HL-60/S4 (cell line): Measurements from ENCODE around the gene GRIN2A.

Source experiments
- in situ Hi-C: fragments of 300-500 bp; cut with MboI; formaldehyde crosslinking; loops from 2 replicates; pipeline ENCODE4 v1.14.3; 2022; ENCODE audit warnings: low sequenced_read_pairs

GRIN2A gene

DNA sequence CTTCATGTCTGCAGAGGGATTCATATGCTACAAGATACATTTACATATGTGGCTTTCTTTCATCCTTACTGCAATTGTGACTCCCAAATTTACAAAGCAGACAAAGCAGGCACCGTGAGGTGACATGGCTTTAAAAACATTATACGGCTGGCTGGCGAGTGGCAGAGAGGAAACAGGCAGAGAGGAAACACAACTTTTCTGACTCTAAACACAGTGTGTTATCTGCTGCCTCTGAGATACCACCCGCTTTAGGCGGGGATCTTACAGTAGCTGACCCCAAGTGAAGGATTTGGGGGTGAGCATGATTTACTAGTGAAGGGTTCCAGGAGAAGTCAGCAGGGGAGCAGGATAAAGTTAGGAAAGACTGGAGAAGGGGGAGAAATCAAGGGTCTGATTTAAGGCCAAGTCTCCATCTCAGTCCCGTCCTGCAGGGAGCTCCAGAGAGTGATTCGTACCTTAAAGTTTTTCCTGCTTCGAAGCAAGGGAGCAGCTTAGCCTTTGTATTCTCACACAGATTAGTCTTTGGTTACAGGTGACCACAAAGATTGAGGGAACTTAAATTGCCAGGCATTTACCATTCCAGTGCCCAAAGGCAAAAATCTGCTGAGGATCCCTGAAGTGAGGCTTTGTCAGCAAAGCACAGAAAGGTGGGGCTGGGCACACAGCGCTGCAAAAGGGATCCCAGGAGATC is 355.0 kb downstream of the GRIN2A start:
- in situ Hi-C loops: no loop called here

DNA sequence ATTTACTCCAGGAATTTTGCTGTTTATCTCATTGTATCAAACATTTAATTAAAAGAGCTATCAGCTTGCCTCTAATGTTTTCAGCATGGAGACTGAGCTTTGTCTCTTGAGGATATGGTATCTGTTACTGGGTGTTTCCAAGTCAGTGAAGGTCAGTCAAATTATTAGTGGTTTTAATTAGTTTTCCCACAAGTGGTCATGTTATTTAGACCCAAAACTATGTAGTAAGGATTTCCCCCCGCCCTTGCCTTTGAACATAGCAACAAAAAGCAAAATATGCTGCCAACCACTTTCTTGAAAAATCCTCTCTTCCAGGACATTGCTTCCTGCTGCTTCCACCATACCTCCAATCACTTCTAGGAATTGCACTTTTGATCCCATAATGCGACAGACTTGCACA is 355.6 kb downstream of the GRIN2A start:
- in situ Hi-C loops: no loop called here

DNA sequence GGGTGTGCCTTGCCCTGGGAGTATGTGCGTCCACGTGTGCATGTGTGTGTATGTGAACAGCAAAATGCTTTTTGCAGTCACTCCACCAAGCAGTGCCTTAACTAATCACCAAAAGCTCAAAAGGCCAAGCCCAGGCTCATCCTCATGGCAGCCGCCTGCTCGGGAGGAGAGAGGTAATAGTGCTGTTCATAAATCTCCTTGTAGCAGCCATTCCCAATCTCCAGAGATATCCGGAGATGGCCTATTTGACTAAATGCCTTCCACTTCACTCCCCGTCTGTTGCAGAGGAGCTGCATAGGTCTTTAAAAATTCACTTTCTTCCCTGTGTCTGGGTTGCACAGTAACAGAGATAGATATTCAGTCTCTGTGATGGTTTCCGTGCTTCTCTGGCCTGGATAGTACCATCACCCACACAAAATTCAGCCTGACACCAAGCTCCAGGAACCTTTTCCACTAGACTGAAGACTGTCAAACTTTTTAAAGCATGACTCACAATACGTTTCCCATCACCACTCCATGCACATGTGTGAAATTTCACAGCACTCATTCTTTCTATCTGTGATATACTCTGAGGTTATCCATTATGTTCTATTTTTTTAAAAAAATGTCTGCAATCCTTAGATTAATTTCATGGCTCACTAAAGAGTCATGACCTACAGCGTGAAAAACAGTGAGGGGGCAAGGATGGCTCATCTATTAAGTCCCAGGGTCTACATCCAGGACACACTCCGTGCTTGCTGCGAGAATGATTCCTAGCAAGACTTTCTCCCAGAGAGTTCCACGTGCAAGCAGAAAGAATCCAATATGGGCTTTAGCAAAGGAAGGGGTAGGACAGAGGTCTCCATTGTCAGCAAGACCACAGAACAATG is 357.8 kb downstream of the GRIN2A start:
- in situ Hi-C loops: no loop called here

DNA sequence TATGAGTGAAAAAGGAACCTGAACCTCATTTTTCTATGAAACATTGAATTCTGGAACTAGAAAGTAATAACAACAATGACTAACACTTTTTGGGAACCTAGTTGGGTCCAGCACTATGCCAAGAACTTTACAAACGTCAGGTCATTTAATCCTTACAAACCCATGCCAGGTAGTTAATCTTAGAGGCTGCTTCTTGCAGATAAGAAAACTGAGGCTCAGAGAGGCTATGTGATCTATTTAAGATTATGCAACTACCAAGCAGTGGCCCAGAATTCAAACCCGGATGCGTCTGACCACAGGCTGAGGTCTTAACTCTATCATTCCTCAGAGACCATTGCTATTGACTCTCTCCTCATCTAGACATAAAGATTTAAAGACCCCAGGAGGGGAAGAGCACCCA is 358.7 kb downstream of the GRIN2A start:
- in situ Hi-C loops: no loop called here

DNA sequence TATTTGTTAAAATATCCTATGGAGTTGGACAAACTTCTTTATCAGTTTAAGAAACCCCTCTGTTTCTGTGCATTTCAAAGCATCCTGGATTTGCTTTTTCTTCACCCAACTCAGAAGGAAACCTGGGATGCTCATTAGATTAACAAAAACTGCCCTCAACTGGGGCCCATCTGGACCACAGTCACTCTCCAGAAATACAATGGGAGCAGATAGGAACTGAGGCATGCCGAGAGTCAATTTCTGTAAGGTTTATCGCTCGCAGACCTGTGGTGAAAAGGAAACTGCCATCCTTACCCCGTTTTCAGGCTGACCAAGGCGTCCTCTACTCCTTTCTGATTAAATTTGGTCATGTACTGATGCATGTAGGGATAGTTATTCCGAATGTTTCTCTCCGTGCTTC is 360.3 kb downstream of the GRIN2A start:
- in situ Hi-C loops: no loop called here

DNA sequence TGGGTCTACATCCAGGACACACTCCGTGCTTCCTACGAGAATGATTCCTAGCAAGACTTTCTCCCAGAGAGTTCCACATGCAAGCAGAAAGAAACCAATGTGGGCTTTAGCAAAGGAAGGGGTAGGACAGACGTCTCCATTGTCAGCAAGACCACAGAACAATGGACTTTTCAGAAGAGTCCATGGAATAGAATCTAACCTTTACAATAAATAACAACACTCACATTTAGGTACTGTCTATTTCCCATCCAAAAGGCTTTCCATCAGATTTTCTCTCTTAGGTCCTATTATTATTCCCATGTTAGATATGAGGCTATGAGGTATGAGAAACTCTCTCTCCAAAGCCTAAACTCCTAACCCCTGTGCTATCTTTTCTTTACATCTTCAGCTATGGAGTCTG is 360.9 kb downstream of the GRIN2A start:
- in situ Hi-C loops: no loop called here

DNA sequence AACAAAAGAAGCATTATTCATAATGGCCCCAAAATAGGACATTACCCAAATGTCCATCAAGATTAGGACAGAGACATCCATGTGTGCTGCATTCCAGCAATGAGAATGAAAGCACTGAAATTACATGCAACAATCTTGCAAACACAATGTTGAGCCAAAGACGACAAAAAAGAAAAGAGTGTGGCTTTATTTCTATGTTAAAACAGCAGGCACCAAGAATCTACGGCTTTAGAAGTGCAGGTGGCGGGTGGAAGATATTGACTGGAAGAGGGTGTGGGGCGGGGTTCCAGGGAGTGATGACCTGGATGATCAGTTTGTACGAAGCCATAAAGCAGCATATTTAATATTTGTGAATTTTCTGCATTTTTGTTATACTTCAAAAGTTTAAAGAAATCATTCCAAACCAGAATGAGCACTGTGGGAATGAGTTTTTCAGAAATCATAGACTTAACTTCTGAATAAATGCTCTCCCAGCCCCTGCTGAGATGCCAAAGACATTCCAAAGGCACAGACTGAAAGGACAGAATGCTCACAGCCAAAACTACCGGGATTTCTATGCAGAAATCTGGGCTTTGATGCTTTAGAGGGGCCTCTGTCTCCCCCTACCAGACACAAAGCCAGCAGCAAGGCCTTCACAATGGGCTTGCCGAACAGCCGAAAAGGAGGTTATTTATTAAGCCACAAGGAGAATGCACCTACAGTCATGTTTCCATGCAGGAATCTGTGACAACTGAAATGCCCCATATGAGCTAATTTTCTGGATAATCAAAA is 361.6 kb downstream of the GRIN2A start:
- in situ Hi-C loops: no loop called here

DNA sequence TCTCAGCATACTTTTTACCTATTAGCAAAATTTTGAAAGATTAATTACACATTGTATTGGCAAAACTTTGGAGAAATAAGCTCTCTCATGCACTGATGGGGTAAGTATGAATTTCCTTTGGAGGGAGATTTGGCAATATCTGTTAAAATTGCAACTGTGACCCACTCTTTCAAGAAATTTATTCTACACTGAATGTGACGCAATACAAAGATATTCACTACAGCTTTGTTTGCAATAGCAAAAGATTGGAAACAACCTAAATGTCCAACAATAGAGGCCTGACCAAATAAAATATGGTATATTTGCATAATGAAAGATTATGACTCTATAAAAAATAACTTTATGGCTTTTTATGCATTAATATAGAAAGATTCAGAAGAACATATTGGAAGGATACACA is 363.5 kb downstream of the GRIN2A start:
- in situ Hi-C loops: no loop called here

DNA sequence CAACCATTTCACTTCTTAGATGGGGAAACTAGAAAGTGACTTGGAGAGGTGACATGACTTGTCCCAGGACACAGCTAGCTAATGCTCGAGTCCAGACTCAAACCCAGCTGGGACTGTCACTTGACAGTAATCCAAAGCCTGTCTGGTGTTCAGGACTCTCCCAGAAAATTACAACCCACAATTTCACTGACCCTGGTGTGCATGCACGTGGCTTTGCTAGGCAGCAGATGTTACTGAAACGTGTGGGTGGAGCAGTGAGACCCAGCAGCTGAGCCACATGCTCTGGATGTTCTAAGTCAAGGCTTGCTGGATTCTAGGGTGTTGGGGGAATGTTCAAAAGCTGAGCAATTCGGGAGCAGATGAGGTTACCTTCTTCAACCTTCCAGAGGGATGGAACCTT is 364.6 kb downstream of the GRIN2A start:
- in situ Hi-C loops: no loop called here

DNA sequence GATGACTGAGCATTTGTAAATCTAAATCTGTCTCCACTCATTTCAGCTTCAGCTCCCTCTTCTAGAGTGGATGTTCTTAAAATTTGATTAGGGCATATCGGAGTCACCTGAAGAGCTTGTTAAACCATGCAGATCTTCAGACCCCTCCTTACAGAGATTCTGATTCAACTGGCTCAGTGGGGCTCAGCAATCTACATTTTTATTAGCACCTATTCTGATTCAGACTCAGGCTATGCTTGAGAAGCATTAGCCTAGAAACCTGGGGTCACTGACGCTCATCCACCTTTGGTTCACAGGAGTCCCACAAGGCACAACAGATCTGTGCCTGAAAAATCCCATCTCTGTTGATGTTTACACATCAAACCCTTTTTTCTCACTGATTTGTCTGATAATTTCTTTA is 365.6 kb downstream of the GRIN2A start:
- in situ Hi-C loops: no loop called here

DNA sequence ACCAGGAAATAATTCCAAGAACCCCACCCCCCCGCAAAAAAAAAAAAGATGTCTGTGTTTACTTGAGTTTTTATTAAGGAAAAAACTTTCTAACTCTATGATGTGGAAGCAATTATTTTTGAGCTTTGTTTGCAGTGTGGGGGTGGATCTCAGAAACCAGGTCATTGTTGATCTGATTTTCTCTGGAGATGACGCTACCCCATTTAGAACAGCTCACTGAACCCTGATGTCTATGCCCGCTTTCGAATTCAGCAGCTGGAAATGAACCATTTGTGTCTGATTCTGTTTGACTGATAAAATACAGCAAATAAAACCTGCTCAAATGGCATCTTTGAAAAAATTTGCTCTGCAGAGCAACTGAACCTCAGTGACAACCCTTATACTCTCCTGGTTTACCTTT is 368.6 kb downstream of the GRIN2A start:
- in situ Hi-C loops: no loop called here

DNA sequence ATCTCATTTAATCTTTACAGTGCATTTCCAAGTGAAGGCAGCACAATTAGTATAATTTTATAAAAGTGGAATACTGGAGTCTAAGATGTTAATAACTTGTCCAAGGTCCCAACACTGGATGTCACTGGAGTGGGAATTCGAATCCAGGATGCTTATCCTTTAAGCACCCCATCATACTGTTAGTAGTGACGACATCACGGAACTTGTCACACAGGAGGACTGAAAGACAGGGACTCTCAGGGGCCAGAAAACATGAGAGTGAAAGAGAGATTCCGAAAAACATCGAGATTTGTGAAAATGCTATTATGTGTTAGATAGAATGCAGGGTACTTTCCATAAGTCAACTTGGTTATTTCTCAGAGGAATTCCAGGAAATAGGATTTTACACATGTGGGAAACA is 374.0 kb downstream of the GRIN2A start:
- in situ Hi-C loops: no loop called here

DNA sequence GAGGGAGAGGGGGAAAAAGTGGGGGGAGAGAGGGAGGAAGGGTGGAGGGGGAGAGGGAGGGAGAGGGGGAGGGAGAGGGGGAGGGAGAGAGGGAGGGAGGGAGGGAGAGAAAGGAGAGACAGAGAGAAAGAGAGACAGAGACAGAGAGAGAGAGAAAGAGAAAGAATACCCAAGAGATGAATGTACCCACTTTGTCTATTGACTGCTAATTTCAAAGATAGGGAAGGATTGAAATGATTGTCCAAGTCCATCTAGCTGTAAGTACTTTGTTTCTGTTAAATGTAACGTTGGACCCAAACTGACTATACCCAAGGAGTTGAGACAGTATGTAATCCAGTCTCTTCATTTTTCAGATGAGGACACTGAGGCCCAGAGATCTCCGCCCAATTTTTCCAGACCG is 374.9 kb downstream of the GRIN2A start:
- in situ Hi-C loops: no loop called here

DNA sequence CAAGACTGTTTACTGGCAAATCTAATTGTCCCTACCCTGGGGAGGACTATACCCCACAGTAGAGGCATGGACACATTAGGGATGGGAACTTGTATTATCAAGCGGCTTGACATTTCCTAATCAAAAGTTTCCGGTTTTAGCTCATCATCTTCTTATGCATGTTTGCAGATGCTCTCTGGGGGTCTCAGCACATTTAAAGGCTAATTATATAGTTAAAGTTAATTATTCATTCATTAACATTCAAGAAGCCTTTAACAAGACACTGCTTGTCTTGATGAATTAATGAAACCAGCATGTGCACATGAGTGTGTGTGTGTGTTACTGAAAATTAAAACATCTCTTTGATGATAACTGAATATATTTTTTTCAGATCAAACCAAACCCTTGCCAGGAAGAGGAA is 377.1 kb downstream of the GRIN2A start:
- in situ Hi-C loops: no loop called here

DNA sequence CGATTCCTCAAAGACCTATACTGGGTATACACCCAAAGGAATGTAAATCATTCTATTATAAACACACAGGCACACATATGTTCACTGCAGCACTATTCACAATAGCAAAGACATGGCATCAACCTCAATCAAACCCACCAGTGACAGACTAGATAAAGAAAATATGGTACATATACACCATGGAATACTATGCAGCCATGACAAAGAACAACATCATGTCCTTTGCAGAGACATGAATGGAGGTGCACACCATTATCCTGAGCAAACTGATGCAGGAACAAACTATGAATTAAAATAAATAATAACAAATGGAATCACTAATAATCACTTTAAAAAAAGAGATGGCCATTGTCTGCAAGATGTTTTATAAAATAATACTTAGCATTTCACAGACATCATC is 380.1 kb downstream of the GRIN2A start:
- in situ Hi-C loops: no loop called here

DNA sequence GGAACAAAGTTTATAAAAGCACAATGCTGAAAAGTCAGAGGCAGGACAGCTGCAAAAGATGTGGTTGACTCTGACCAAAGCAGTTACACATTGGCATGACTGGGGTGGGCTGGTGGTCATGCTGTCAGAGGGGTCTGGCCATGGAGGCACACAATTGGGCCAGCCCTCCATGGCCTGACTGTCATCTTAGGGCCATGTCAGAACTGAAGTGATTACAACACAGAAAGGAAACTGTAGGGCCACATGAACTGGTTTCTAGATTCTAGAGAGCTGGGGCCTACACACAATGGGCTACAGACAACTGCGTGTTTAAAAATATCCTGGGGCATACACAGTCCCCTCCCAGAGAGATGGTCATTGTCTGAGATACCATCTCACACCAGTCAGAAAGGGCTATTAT is 380.6 kb downstream of the GRIN2A start:
- in situ Hi-C loops: no loop called here

DNA sequence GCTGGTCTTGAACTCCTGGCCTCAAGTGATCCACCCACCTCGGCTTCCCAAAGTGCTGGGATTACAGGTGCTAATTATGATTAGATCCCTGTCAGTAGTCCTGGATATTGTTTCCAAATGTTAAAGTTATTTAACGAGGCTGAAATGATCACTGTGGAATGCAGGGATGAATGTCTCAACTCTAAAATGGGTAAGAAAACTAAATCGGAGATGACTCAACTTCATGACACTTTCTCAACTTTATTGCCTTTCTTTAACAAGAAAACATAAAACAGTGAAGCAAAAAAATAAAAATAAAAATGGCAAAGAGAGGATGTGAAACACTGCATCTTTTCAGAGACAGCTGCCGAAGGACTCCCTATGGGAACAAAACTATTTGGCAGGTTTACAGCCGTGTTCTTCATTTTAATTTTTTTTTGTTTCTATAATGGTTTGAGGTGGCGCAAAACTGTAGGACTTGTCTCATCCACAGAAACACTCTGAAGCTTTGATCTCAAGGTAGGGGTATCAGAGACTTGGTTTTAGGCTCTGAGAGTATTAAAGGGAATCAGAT is 382.0 kb downstream of the GRIN2A start:
- in situ Hi-C loops: no loop called here

DNA sequence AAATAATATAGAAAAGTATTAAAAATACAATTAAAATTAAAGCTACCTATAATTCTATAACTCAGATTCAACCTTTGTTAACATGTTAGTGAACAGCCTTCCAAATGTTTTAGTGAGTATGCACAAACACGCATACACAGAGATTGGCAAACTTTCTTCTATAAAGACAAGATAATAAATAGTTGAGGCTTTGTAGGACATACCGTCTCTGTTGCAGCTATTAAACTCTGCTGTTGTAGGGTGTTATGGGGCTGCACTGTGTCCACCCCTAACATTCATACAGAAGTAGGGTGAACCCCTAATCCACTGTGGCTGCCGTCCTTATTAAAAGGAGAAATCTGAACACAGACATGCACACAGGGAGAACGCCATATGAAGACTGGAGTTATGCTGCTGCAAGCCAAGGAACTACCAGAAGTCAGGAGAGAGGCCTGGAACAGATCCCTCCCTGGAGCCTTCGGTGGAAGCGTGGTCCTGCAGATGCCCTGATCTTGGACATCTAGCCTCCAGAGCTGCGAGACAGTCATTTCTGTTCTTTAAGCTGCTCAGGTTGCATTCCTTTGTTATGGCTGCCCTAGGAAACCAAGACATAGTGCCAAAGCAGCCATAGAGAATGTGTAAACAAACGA is 383.2 kb downstream of the GRIN2A start:
- in situ Hi-C loops: no loop called here

DNA sequence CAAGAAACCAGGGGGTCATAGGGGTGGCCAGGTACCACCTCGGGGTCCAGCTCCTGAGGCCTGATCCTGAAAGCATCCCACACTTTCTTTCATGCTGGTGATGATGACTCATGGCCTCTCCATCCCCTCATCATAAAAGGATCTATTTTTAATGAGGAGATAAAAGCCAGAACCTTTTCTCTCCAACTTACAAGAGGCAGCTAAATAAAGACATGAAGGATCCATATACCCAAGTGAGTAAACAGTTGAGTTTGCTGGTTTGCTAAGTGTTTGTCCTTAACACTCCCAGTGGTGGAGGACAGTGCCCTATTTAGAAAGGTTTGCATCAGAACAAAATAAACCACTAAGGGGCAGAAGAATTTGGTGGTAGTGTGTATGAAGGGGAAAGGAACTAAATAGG is 383.8 kb downstream of the GRIN2A start:
- in situ Hi-C loops: no loop called here

DNA sequence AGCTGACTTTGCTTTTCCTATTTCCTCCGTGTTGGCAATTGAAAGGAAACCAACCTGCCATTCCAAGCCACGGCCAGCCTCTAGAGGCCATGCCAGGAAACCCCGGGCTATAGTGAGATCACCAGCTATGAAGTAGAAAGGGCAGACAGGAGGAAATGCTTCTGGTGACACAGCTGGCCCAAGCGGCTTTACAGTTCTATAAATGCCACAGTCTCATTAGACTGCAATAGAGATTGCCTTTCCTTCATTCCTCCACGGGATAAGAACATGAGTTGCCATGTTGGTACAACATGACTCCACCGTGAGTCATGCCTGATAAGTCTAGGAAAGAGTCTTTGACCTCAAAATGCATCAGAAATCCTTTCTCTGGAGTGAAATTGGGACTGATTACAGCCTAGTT is 384.9 kb downstream of the GRIN2A start:
- in situ Hi-C loops: no loop called here

DNA sequence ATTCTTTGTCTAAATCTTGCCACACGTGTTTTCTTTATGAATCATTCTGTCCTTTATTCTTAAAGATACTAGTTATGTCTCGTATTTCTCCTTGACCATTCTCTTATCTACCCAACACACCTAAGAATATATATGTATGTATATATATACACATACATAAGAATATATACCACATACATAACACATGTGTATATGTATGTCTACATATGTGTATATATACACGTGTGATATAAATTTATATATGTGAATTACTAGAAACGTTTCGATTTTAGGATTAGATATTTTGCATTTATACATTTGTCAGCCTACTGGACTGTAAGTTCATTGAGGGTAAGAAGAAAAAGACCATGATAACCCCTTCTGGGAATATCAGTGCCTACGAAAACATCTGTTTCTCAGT is 388.6 kb downstream of the GRIN2A start:
- in situ Hi-C loops: no loop called here
